CD4-positive, alpha-beta T cell treated with Interleukin-6 for 4 hours (primary cell): Measurements from ENCODE around the gene GPRIN3.
"Not testable (repeated sequence)": the region's sequence is repeated elsewhere in the genome, so short reads cannot be mapped to it uniquely, and the experiment has no call there.

Experiments used
- DNase-seq: peaks from one replicate; pipeline ENCODE4 v3.0.0-alpha.2; 2020; ENCODE audit warnings: mixed read lengths

GPRIN3 gene

DNA sequence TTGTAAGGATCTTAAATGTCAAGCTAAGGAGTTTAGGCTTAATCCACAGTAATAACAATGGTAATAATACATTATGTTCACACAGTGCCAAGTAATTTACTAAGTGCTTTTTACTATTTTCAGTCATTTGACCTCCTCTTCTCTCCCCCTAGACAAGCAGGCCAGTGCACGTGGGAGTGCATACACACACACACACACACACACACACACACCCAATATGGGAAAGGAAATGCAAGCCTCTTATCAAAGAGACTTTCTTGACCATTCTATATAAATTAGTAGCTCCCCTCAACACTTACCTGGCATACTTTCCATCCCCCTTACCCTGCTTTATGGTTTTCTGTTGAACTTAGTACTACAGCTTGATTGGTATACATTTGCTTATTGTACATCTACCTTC, 3.8 kb upstream of the GPRIN3 start:
- no peak for DNase-seq

DNA sequence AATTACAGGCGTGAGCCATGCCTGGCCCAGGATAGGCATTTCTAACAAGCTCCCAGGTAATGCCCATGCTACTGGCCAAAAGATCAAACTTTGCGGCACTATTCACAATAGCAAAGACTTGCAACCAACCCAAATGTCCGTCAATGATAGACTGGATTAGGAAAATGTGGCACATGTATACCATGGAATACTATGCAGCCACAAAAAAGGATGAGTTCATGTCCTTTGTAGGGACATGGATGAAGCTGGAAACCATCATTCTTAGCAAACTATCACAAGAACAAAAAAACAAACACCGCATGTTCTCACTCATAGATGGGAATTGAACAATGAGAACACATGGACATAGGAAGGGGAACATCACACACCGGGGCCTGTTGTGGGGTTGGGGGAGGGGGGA, 1.6 kb upstream of the GPRIN3 start:
- not testable (repeated sequence) for DNase-seq

DNA sequence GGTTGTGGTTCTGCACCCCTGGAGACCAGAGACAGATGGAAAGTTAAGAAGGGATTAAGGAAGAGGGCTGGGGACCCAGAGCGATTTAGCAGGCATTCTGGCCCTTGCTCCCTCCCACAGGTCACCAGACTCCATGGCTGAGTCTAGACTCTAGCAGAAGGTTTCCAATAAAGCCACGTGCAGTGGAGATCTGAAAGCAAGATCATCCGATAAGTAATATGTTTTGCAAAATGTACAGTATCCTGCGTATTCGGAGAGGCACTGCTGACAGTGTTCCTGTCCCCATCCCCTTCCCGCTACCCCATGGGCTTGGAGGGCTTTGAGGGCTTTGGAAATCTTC, 531 bp upstream of the GPRIN3 start:
- no peak for DNase-seq

DNA sequence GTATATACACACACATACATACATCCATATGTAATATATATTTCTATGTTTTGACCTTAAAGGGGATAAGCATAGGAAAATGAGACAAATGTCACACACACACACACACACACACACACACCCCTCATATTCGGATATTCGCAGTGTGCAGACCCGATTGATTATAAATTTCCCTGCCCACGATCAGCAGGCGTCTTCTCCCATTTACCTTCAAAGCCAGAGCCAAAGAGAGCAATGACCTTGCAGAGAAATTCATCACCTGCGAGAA, 488 bp downstream of the GPRIN3 start:
- no peak for DNase-seq

DNA sequence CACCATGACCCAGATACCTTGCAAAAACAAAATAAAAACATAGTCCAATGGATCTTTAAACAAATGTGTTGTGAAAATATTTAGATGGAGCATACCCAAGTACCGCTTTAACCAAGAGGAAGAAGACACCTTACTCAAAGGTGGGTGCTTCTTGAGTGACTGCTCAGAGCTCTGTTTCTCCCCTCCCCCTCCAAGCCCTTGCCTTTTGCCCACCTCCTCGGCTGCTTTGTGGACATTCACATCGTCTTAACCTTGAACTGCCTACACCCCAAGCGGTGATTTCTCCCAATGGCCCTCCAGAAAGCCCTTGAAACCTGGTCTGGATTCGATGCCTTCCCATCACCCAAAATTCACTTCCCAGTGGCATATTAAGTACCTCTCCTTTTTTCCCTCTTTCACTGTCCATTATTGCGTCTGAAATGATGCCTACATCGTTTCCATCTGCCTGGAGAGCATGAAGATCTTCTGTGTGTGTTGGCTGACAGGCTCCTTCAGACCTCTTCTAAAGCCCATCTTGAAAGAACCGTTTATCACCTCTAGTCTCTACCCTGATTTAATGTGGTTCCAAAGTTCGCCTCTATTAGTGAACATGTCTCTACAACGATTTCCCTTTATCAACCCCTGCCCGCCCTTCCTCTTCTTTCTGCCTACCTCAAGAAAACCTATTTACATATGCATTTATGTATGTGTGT, 968 bp downstream of the GPRIN3 start:
- peak; percentile 37 for DNase-seq

DNA sequence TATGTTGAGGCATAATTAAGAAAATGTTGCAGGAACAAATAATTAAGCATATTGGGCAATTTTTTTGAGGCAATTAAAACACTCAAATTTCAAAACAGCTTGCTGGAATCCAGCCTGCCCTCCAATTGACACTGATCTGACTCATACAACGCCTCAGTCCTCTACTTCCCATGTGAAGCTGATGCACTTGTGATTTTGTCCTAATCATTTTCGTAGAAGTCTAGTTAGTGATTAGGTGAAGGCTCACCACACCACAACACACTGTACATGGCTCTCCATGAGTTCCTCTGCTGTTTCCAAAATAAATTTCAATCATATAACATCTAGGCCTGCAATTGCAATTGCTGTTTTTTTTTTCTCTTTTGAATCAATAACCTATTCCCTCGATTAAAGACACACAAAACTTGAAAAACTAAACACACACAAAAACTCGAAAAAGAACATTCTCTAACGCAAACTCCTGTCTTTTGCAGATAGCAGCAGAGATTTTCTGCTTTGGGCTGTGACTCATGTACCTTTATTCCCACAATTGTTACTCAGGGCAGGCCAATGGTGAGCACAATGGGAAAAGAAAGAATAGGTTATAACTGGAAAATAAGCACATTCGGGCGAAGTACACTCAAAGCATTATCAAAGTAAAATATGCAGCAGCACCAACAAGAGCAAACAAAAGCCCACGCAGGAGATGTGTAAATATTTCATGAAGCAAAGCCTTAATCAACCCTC, 1.7 kb downstream of the GPRIN3 start:
- peak; percentile 40 for DNase-seq

DNA sequence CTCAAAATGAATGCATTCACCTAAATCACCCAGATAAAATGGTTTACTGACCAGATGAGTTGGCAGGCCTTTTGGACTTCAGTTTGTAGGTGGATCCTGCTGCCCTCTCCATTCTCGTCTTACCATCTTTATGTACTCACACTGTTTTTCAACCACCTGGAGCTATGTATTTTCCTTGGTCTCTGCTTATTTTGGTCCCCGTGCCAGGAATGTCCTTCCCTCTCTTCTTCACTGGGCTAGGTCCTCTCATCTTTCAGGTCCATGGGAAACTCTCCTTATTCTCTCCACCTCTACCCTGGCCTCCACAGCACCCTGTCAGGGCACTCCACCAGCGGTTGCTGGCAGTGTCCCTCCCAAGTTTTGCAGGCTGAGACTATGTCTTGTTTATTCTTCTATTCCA, 2.6 kb downstream of the GPRIN3 start:
- DNase-seq: no peak

DNA sequence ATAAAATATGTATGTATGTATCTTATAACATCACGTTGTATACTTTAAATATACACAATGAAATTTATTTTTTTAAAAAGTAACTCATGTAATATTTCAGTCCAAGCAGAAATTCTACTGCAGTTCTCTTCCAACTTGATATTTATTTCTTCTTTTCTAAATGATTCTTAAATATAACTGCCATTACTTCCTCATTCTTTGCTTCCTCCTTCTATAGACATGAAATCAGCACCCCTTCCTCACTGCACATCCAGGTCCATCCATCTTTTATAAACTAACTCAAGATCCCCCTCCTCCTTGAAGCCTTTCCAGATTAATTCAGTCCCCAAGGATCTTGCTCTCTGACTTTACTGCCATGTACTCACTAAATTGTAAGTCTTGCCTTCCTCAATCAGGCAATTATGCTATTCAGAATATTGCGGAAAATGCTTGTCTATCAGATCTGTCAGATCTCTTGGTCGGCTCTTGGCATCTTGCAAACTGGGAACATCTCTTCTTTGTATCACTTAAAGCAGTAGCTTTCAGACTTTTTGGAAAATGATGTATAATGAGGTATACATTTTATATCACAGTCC, 3.7 kb downstream of the GPRIN3 start:
- no peak for DNase-seq

DNA sequence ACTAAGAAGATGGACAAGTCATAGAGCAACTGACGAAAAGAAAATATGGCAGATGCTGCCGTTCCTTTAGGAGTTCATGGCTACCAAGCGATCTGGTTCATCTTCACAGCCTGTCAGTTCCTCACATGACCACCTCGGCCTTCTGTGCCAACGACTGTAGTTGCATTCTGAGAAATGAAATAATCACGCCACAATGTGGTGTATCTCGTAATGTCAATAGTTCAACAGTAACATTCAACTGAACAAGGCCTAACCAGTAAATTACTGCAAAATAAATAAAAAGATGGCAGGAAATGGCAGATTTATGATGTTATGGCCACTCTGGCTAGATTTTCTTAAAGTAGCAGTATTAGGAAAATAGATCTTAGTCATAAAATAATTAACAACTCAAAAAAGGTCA, 4.4 kb downstream of the GPRIN3 start:
- DNase-seq: peak; percentile 58

DNA sequence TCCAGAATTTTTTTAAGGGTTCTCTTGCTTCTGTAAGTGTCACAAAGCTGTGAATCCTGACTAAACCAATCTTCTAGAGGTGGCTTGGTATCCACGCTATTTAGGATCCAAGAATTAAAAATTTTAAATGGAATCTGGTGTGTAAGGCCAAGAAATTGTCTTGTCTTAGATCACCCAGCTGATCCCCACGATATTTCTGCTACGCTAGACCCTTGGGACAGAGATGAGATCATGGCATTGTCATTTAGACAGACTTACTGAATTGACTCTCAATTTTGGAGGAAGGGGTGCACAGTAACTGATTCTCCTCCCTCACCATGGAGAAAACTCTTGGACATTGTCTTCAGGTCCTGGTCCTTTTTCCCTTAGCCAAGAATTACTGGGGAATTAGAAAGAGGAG, 5.7 kb downstream of the GPRIN3 start:
- DNase-seq: no peak

DNA sequence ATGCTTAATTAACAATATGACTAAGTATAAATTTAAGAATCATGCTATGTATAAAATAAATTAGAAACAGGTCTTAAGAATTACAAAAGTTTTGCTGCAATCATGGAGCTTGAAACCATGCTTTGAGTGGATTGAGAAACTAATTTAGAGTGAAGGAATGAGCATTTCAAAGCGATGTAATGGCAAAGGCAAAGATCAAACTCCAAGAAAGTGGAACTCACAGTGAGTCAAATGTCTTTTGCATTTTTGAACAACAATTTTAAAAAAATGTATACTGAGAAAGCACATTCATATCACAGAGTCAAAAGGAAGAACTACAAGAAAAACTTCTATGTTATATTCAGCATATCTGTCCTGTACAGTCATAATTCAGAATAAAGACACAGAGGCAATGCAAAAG, 6.6 kb downstream of the GPRIN3 start:
- DNase-seq: no peak

DNA sequence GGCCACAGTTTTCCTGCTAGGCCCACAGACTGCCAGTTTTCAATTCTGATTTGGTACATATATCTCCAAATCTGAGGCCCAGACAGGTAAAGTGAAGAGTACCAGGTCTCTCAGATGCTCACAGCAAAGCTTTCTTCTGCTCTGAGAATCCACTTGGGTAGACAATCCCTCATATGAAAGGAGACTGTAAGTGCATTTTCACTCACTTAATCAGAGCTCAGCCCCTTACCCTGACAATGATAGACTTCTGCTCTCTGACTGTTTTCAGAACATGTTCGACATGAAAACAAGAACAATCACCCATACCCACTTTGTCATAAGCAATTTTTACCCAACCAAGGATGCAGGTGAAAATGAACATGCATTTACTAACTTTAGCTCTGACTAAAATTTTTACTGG, 7.1 kb downstream of the GPRIN3 start:
- DNase-seq: no peak

DNA sequence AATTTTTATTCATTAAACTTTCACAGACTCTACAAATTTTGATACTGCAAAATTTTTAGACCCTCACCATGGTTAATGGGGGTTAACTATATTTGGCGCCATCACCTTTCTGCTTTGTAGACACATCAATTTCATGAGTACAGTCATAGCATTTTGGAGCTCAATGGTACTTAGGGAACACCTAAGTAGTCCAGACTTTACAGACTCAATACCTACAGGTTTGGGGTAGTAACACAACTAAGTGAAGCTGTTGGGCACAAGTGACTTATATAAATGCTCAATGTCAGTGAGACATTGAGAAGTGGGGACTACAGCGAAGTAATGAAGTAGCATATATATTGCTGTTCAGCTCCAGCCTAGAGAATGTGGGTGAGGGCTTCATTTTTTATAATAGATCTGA, 7.5 kb downstream of the GPRIN3 start:
- DNase-seq: no peak

DNA sequence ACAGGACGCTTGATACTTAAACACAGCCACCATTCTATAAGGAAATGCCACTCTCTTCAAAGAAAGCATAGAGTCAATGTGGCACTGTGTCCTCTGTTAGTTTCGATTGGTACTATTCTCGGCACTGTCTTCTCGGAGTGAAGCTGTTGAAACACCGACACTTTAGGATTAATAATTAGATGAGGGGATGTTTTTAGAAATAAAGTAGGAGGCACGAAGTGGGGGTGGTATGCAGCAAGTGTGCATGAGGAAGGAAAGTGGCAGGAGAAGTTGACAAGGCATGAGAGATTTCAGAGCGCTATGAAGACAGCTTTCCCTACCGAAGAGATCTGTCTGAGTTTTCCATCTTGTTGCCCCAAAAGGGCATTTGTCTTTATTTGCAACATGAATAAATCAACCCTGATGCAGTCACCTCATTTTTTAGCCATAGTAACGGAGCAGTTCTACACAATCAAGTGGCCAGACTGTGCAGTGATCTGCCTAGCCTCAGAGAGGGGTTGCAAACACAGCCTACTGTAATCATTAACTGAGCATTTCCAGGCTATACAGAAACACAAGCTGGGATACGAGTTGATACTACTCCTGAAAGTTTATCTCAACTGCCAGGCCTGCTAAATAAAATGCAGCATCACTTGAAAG, 8.3 kb downstream of the GPRIN3 start:
- no peak for DNase-seq

DNA sequence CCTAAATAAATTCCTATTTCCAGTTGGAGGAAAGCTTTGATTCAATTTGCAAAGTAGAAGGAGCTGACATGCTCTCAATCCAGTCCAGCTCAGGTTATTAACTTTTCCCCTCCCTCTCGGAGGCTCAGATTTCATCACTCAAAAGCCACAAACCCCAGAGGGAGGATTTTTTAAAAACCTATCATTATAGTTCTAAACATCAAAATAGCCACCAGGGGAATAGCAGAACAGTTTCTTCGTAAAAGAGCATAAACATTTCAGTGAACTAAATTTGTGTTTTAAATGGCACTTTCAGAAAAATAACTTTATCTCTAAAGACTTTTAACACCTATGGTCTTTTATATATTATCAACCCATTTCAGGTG, 8.8 kb downstream of the GPRIN3 start:
- no peak for DNase-seq

DNA sequence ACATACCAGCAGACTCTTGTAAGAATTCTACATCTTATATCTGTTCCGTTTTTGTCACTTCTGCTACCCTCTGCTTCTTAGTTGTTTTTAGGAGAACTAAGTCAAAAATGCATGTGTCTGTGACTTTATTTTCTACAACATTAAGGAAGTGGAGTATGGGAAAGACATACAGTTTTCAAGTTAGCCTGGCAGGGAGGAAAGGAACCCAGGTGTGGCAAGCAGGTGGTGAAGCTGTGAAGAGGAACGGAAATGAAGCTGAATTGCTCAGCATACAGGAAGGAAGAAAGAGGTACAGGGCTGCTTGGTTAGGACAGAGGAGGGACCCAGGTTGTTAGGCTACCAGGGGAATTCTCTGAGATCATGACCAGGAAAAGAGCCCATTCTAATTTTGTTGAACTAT, 9.4 kb downstream of the GPRIN3 start:
- DNase-seq: peak; percentile 55

DNA sequence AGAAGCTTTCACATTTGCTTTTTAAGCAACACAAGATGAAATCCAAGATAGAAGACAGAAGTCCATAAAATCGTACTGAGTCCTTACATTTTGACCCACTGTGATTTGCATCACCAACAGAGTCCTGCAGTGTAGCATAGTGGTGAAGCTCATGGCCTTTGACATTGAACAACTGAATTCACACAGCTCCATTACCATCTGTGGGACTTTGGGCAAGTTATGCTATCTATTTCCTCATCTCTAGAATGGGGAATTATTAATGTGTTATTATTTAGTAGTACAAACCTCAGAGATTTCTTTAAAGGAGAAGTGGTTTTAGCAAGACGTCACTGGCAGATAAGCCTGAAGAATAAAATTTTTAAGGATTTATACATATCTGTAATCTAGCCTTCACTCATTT, 10.7 kb downstream of the GPRIN3 start:
- no peak for DNase-seq

DNA sequence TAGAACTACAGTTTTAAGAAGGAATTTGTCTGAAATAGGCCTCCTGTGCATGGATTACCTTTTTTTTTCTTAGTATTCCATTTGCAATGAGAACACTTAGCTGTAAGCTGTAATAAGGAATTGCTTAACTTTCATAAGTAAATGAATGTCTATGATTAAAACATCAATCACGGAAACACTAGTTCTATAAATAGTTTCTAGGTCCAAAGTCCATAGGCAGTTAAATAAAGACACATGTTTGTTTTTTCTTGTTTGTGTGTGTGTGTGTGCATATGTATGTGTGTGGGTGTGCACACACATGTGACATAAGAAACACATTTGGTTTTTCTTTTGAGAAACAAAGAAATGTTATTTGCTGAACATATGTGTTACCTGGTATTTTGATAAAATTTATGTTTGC, 11.2 kb downstream of the GPRIN3 start:
- DNase-seq: no peak

DNA sequence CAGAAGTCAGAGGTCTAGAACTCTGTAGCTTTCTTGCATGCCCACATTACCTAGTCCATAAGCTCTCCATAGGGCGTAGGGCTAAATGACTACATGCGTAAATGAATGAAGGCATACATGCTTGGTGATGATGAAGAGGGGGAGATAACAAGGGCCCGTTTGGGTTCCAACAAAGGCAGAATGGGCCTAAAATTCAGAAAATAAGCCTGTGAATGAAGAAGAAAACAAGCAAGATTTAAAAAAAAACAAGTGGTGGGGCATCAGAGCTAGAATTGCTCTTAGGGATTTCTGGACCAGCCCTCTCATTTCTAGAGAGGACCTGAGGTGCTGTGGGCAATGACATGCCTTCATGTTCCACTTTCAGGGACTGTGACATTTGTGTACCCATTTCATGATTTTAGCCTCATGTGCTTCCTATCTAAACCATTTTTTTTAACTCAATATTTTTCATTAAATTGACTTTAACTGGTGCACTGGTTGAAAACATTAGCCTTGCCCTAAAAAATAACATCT, 12.1 kb downstream of the GPRIN3 start:
- DNase-seq: no peak

DNA sequence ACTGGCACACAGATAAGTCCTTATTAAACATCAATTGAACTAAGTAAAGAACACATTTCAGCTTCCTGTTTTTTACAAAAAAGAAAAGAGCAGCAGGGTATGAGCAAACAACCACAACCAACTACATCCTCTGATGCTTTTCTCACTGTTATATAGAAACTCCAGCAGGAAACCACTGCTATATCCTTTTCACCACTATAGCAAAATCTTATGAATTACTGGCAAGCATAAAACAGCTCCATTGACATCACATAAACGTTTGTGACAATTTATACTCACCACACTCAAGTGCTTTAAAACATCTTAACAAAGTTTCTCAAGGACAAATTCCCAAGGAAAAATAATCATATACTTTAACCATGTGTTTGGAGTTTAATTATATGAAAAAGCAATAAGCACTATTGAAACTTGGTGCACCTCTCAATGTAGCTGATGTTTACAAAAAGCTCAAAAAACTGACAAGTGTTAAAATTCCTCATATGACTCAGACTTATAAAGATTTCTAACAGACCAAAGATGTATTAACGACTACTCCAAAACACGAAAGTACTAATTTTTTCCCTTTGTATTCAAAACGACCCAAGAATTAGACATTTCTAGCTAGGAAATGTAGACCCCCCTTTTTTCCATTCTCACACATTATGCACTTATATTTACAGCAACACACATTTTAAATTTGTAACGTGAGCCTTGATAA, 12.9 kb downstream of the GPRIN3 start:
- DNase-seq: no peak

DNA sequence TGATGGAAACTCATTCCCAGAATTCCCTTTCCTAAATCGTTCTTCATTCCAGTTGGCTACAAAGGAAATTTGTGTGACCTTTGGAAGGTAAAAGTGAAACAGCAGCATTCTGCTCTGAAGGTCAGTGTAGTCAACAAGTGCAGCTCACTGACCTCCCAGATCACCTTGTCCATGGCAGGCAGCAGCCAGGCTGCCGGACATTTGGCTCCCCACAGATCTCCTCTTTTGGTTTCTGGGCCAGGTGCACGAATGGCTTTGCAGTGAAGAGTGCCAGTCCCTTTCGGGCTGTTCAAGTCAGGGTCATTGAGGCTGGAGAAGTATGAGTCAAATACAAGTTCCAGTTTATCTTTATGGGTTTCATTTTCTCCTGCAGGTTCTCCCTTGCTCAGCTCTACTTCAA, 14.3 kb downstream of the GPRIN3 start:
- DNase-seq: no peak

DNA sequence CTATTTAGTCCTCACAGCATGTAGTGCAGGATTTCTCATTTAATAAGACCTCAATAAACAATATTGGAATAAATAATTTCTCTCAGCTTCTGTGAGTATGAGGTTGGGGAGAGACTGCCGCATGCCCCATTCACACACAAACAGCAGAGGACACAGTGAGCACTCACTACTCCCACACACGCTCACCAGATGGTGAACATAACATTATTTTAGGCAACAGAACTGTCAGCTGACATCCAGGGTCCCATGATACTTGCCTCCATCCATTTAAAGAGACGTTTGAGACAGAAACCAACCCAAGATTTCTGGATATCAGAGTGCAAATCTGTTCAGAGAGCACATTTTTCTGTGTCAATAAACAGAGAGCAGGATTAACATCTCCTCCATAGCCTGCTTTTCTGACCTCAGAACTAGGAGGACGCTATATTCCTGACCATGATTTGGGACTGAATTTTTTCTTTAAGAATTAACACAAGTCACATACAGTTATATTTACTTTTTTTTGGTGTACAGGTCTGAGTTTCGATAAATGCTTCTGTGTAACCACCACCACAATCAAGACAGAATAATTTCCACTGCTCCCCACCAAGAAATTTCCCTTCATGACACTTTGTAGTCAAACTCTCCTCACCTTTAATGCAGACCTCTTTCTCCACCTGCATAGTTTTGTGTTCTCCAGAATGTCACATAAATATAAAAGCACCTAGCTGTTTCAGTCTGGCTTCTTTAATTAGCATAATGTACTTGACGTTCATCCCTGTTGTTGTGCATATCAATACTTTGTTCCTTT, 16.7 kb downstream of the GPRIN3 start:
- DNase-seq: no peak

DNA sequence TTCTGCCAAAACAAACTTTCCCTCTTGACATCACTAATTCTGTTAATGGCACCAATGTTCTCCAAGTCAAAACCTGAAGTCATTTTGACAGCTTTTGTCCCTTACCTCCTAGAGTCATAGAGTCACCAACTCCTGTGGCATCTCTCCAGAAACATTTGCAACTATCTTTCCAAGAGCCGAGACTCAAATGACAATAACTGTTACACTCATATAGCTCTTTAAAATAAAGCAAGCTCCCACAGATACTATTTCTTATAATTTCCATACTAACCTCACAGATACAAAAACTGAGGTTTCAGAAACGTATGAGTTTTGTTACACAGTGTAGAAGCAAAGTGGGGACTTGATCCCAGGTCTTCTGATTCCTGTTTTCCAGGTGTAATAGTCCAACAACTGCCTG, 18.3 kb downstream of the GPRIN3 start:
- no peak for DNase-seq
